GM12878 (cell line): ENCODE measurements around the gene SET. TPM values are rescaled to one million over a fixed set of nuclear protein-coding genes. Genes with fewer than 3 reads are reported as not detected.
A peak's percentile ranks its signal among the peaks of the same experiment; 100 is the strongest.

Experiments
- ATAC-seq: fragments of 200-7000 bp; cut with Tn5 transposase; 3 replicates; pipeline ENCODE4 v1.9.1; 2020; ENCODE audit warnings: mild to moderate bottlenecking, moderate library complexity
- BruUV-seq: library from RNA; stranded (reverse); fragments of 400-500 nt; replicated peaks from 2 replicates; lab custom pipeline; 2021; lab: Mats Ljungman, UMichigan
- CTCF ChIA-PET: fragments of 300-600 bp; sonication (Branson Sonifier 250); formaldehyde crosslinking; extraction: SDS; loops from one replicate; lab custom pipeline; 2021; ENCODE audit warnings: inconsistent platforms; lab: Yijun Ruan, JAX
- POLR2A ChIA-PET: fragments of 350-600 bp; formaldehyde crosslinking; extraction: SDS; loops from one replicate; lab custom pipeline; 2021; ENCODE audit warnings: inconsistent platforms; lab: Charles Lee
- RAD21 ChIA-PET: fragments of 300-600 bp; sonication (Branson Sonifier 250); formaldehyde crosslinking; loops from one replicate; lab custom pipeline; 2023; ENCODE audit warnings: antibody characterized with exemption; ENCODE audit not compliant: unreplicated experiment; lab: Charles Lee
- SMC1A ChIA-PET: fragments of 300-600 bp; sonication (Branson Sonifier 250); formaldehyde crosslinking; loops from one replicate; lab custom pipeline; 2023; ENCODE audit not compliant: unreplicated experiment, uncharacterized antibody; lab: Charles Lee
- DNase-seq: peaks from one replicate; pipeline ENCODE4 v3.0.0-alpha.2; 2011; ENCODE audit warnings: low read depth, low spot score
- FAIRE-seq: peaks from 3 replicates; lab custom pipeline; 2011; peaks lifted over from hg19 to GRCh38; lab: Jason Lieb, UNC
- H2AFZ ChIP-seq: 2 replicates; pipeline ENCODE4 v1.6.0; 2011; ENCODE audit warnings: low read depth, low read length, control low read depth; ENCODE audit not compliant: control insufficient read depth
- H3K27ac ChIP-seq: 2 replicates; pipeline ENCODE4 v1.5.1; 2011; ENCODE audit warnings: control low read depth; ENCODE audit not compliant: control insufficient read depth, insufficient read depth
- H3K27me3 ChIP-seq, 2 experiments: replicated peaks in 1 of 2; 2 replicates each; pipeline versions ENCODE4 v1.6.0 to v1.6.1; 2011; ENCODE audit warnings: low read length in 1 of 2; ENCODE audit not compliant: control insufficient read depth in 2 of 2, insufficient read depth in 2 of 2
- H3K36me3 ChIP-seq, 2 experiments: 2 replicates each; pipeline ENCODE4 v1.5.1; 2011; ENCODE audit warnings: low read length in 1 of 2; ENCODE audit not compliant: control insufficient read depth in 2 of 2, insufficient read depth in 2 of 2
- H3K4me1 ChIP-seq: 2 replicates; pipeline ENCODE4 v1.6.1; 2011; ENCODE audit warnings: mild to moderate bottlenecking, low read length, moderate library complexity, mixed read lengths; ENCODE audit not compliant: control insufficient read depth, insufficient read depth
- H3K4me2 ChIP-seq: 2 replicates; pipeline ENCODE4 v1.6.0; 2011; ENCODE audit warnings: control low read depth; ENCODE audit not compliant: control insufficient read depth, insufficient read depth
- H3K4me3 ChIP-seq: fragments of 200-600 bp; sonication (generic); 2 replicates; pipeline ENCODE4 v1.5.1; 2016
- H3K79me2 ChIP-seq: 2 replicates; pipeline ENCODE4 v1.6.0; 2011; ENCODE audit warnings: low read length; ENCODE audit not compliant: control insufficient read depth, insufficient read depth
- H3K9ac ChIP-seq: 2 replicates; pipeline ENCODE4 v1.8.0; 2011; ENCODE audit warnings: low read length, control low read depth, mixed read lengths; ENCODE audit not compliant: control insufficient read depth, insufficient read depth
- H3K9me3 ChIP-seq: replicated peaks from 3 replicates; pipeline ENCODE4 v1.5.1; 2011; ENCODE audit warnings: mild to moderate bottlenecking, low read length; ENCODE audit not compliant: control insufficient read depth, insufficient read depth
- H4K20me1 ChIP-seq: 2 replicates; pipeline ENCODE4 v1.6.0; 2011; ENCODE audit not compliant: control insufficient read depth, insufficient read depth
- CHD1 ChIP-seq: IDR thresholded peaks from 2 replicates; pipeline ENCODE4 v1.6.1; 2012; ENCODE audit warnings: low read depth, low read length, improper control_type of control experiment
- GATAD2B ChIP-seq: fragments of 450-650 bp; conservative IDR thresholded peaks from 2 replicates; pipeline ENCODE4 v1.6.1; 2017; ENCODE audit warnings: low read depth, mild to moderate bottlenecking, moderate library complexity
- HDGF ChIP-seq: fragments of 450-650 bp; IDR thresholded peaks from 2 replicates; pipeline ENCODE4 v1.6.1; 2016; ENCODE audit warnings: antibody characterized with exemption
- NBN ChIP-seq: fragments of 450-650 bp; IDR thresholded peaks from 2 replicates; pipeline ENCODE4 v1.6.1; 2016
- NFYA ChIP-seq: IDR thresholded peaks from 2 replicates; pipeline ENCODE4 v1.6.1; 2011; ENCODE audit warnings: low read depth, mild to moderate bottlenecking, low read length, improper control_type of control experiment, borderline replicate concordance
- RFX5 ChIP-seq: IDR thresholded peaks from 2 replicates; pipeline ENCODE4 v1.6.1; 2011; ENCODE audit warnings: low read depth, low read length, improper control_type of control experiment
- SMAD1 ChIP-seq: fragments of 450-650 bp; IDR thresholded peaks from 2 replicates; pipeline ENCODE4 v1.6.1; 2018; ENCODE audit warnings: mild to moderate bottlenecking, low read depth; ENCODE audit not compliant: partially characterized antibody
- SREBF1 ChIP-seq: IDR thresholded peaks from 2 replicates; pipeline ENCODE4 v1.6.1; 2012; ENCODE audit warnings: mild to moderate bottlenecking, low read length
- SUZ12 ChIP-seq: fragments of 200-600 bp; sonication (generic); IDR thresholded peaks from one replicate; pipeline ENCODE4 v1.6.1; 2018; ENCODE audit warnings: antibody characterized with exemption, mild to moderate bottlenecking; ENCODE audit not compliant: unreplicated experiment
- ZNF217 ChIP-seq: fragments of 450-650 bp; IDR thresholded peaks from 2 replicates; pipeline ENCODE4 v1.6.1; 2017; ENCODE audit warnings: antibody characterized with exemption, mild to moderate bottlenecking
- WGBS: methylation state at CpG from one replicate; pipeline ENCODE4 v1.1.6; 2016; ENCODE audit warnings: low lambda C conversion rate; ENCODE audit not compliant: insufficient replicate concordance, insufficient coverage; ENCODE audit errors: missing lambda C conversion rate; 5-methylcytosine and 5-hydroxymethylcytosine counted together
- in situ Hi-C: fragments of 300-500 bp; cut with MboI; formaldehyde crosslinking; loops from 9 replicates; pipeline ENCODE4 v1.14.3; 2018; ENCODE audit warnings: mixed read lengths
- intact Hi-C: fragments of 100-400 bp; cut with micrococcal nuclease; formaldehyde crosslinking; loops from one replicate; pipeline ENCODE4 v1.14.2; 2022; ENCODE audit not compliant: unreplicated experiment
- polyA plus RNA-seq, 11 experiments: library from polyadenylated mRNA; depleted of rRNA in 4 of 11; unstranded in 6 of 11; stranded (reverse) in 5 of 11; fragments of >200 nt; fragmentation: Nextera tagmentation in 4 of 11; fragmentation: Illumina TruSeq in 1 of 11; extraction: Ambion mirVana in 4 of 11; extraction: Trizol in 1 of 11; gene quantifications; 1 replicate in 1 of 11; 2 replicates in 10 of 11; pipeline versions ENCODE4 v1.2.1 to v1.2.3, GENCODE V29; 2011 to 2016; ENCODE audit warnings: inconsistent platforms in 2 of 11, missing spikeins in 2 of 11, low read depth in 1 of 11
- total RNA-seq, 4 experiments: library from RNA; depleted of rRNA in 3 of 4; stranded (reverse); fragments of >200 nt in 3 of 4; fragmentation: Illumina TruSeq in 1 of 4; extraction: Trizol in 1 of 4; gene quantifications; 2 replicates each; pipeline versions ENCODE4 v1.2.1 to v1.2.3, GENCODE V29; 2013 to 2021
- TF ChIP-seq, protein P1 (sequence below): fragments of 450-650 bp; formaldehyde crosslinking; IDR thresholded peaks from 2 replicates; pipeline ENCODE4 v1.5.0; 2022; ENCODE audit warnings: mild to moderate bottlenecking, missing genetic modification characterization
- TF ChIP-seq, protein P2 (sequence below): fragments of 450-650 bp; IDR thresholded peaks from 2 replicates; pipeline ENCODE4 v1.6.1; 2017; ENCODE audit warnings: mild to moderate bottlenecking
- TF ChIP-seq, protein P3 (sequence below), 3 experiments: IDR thresholded peaks in 2 of 3; conservative IDR thresholded peaks in 1 of 3; 2 replicates each; pipeline ENCODE4 v1.5.1; 2011; ENCODE audit warnings: low read depth in 3 of 3, low read length in 3 of 3, mild to moderate bottlenecking in 3 of 3, control low read depth in 2 of 3, moderate library complexity in 2 of 3, inconsistent platforms in 1 of 3, mixed read lengths in 1 of 3; ENCODE audit not compliant: control insufficient read depth in 2 of 3, insufficient read depth in 1 of 3; ENCODE audit errors: extremely low read depth in 1 of 3

SET gene
- total and polyA plus RNA-seq, 10 of the 15 experiments (the other 5 are each of a cell fraction or from before 2014, with no cell fraction given) = 284 to 706 (median 445) TPM

DNA sequence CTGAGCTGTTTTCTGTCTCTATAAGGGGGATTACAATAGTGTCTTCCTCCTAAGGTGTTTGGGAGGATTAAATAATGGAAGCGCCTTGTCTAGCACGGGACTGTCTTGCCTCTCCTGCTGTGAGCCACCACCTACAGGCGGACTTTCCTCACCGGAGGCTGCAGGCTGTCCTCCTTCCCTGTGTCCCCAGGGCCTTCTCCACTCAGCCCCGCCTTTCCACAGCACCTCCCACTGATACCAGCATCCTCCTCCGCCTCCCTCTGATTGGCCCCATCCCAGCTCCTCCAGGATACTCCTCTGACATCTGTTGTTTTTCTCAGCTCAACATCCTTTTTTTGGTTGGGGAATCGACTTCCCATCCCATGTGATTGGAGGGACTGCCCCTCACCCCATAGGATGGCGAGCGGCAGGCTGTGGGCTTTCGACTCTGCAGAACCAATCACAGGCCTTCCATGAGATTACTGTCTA is 35.8 kb downstream of the SET start:
- peak overlapping the region; percentile 74 for H3K9ac ChIP-seq
- H3K4me1 ChIP-seq = peaks cover 5% of the 10 kb centered on the region
- peak overlapping the region; percentile 87 for H3K4me3 ChIP-seq
- peaks cover 20% of the 10 kb centered on the region for H3K79me2 ChIP-seq
- BruUV-seq = TSS peak; percentile 92
- peaks cover 0 to 4% of the 10 kb centered on the region in 2 experiments; a peak in 2 of 4 replicates for H3K36me3 ChIP-seq
- in situ Hi-C loops (no loop called here), intact Hi-C loops (loop anchor here (5.0 kb wide), 1 partner anchor 223 kb away; the partner anchor contains the start of genes DOLK and NUP188)
- H3K27ac ChIP-seq = peak overlapping the region; percentile 63
- FAIRE-seq (peak; percentile 56), DNase-seq (peak; percentile 32), ATAC-seq (peak; percentile 52)
- H3K9me3 ChIP-seq = no peaks in the 10 kb centered on the region
- ChIA-PET POLR2A (interaction anchor here (0.6 to 2.6 kb wide), 10 partner anchors 12 to 652 kb away, joined by 3 to 14 read pairs (median 5); partner anchors contain the start of genes ENDOG and SET), RAD21 (interaction anchor here (0.8 to 1.7 kb wide), 9 partner anchors 23 to 286 kb away, joined by 3 to 8 read pairs (median 4); partner anchors contain the start of genes ENDOG and PKN3), CTCF (interaction anchor here (0.8 to 1.9 kb wide), 13 partner anchors 8 to 305 kb away, joined by 3 to 10 read pairs (median 4); partner anchors contain the start of genes CERCAM, ENDOG, KYAT1 and PKN3), SMC1A (interaction anchor here (0.8 to 1.4 kb wide), 3 partner anchors 15 to 48 kb away, joined by 3 read pairs; no protein-coding TSS in a partner anchor)
- peak overlapping the region; percentile 95 for H2AFZ ChIP-seq
- H4K20me1 ChIP-seq = no peaks in the 10 kb centered on the region
- 17% methylated on average over 10 of the region's 10 CpGs for WGBS
- H3K27me3 ChIP-seq = no peaks in the 10 kb centered on the region
- H3K4me2 ChIP-seq = peak overlapping the region; percentile 99
- TF ChIP-seq SMAD1 (no peak), SREBF1 (no peak), NBN (peak; percentile 32; the same call in 1 of the 2 replicates), RFX5 (no peak), ZNF217 (peak; percentile 5; the same call in 1 of the 2 replicates), SUZ12 (no peak), HDGF (0 out of 2 replicates have a peak, but pooled peaks have one; percentile 67), CHD1 (no peak), NFYA (no peak), GATAD2B (0 out of 2 replicates have a peak, but pooled peaks have one; percentile 39)
- TF ChIP-seq, protein P1, sequence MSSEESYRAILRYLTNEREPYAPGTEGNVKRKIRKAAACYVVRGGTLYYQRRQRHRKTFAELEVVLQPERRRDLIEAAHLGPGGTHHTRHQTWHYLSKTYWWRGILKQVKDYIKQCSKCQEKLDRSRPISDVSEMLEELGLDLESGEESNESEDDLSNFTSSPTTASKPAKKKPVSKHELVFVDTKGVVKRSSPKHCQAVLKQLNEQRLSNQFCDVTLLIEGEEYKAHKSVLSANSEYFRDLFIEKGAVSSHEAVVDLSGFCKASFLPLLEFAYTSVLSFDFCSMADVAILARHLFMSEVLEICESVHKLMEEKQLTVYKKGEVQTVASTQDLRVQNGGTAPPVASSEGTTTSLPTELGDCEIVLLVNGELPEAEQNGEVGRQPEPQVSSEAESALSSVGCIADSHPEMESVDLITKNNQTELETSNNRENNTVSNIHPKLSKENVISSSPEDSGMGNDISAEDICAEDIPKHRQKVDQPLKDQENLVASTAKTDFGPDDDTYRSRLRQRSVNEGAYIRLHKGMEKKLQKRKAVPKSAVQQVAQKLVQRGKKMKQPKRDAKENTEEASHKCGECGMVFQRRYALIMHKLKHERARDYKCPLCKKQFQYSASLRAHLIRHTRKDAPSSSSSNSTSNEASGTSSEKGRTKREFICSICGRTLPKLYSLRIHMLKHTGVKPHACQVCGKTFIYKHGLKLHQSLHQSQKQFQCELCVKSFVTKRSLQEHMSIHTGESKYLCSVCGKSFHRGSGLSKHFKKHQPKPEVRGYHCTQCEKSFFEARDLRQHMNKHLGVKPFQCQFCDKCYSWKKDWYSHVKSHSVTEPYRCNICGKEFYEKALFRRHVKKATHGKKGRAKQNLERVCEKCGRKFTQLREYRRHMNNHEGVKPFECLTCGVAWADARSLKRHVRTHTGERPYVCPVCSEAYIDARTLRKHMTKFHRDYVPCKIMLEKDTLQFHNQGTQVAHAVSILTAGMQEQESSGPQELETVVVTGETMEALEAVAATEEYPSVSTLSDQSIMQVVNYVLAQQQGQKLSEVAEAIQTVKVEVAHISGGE = no peak
- TF ChIP-seq, protein P2, sequence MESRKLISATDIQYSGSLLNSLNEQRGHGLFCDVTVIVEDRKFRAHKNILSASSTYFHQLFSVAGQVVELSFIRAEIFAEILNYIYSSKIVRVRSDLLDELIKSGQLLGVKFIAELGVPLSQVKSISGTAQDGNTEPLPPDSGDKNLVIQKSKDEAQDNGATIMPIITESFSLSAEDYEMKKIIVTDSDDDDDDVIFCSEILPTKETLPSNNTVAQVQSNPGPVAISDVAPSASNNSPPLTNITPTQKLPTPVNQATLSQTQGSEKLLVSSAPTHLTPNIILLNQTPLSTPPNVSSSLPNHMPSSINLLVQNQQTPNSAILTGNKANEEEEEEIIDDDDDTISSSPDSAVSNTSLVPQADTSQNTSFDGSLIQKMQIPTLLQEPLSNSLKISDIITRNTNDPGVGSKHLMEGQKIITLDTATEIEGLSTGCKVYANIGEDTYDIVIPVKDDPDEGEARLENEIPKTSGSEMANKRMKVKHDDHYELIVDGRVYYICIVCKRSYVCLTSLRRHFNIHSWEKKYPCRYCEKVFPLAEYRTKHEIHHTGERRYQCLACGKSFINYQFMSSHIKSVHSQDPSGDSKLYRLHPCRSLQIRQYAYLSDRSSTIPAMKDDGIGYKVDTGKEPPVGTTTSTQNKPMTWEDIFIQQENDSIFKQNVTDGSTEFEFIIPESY = no peak
- TF ChIP-seq, protein P3, sequence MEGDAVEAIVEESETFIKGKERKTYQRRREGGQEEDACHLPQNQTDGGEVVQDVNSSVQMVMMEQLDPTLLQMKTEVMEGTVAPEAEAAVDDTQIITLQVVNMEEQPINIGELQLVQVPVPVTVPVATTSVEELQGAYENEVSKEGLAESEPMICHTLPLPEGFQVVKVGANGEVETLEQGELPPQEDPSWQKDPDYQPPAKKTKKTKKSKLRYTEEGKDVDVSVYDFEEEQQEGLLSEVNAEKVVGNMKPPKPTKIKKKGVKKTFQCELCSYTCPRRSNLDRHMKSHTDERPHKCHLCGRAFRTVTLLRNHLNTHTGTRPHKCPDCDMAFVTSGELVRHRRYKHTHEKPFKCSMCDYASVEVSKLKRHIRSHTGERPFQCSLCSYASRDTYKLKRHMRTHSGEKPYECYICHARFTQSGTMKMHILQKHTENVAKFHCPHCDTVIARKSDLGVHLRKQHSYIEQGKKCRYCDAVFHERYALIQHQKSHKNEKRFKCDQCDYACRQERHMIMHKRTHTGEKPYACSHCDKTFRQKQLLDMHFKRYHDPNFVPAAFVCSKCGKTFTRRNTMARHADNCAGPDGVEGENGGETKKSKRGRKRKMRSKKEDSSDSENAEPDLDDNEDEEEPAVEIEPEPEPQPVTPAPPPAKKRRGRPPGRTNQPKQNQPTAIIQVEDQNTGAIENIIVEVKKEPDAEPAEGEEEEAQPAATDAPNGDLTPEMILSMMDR (IDR thresholded peaks at IDR 0.05 in 2 of 3, conservative IDR thresholded peaks at IDR 0.05 in 1 of 3; ENCODE audit: control insufficient read depth in 2 of 3, extremely low read depth in 1 of 3, insufficient read depth in 1 of 3, low read depth in 3 of 3, low read length in 3 of 3) = peak; percentile 2 to 13 (median 3); a peak in 1 of 6 replicates
